GM12801 (cell line): Measurements from ENCODE around the gene ZFP91.

Source experiments
- CTCF ChIP-seq: IDR thresholded peaks from one replicate; pipeline ENCODE4 v1.5.1; 2011; ENCODE audit warnings: control low read depth; ENCODE audit not compliant: insufficient read length; ENCODE audit errors: extremely low read depth

ZFP91 gene

GRCh38 chr11:58592760-58593472 lies 14.1 kb downstream of the ZFP91 start:
- TF ChIP-seq CTCF, result no peak

GRCh38 chr11:58594826-58595225 lies 16.0 kb downstream of the ZFP91 start:
- no peak for TF ChIP-seq CTCF

GRCh38 chr11:58596621-58597020 lies 17.8 kb downstream of the ZFP91 start:
- no peak for TF ChIP-seq CTCF

GRCh38 chr11:58597486-58598144 lies 18.8 kb downstream of the ZFP91 start:
- no peak for TF ChIP-seq CTCF

- no peak for TF ChIP-seq CTCF
Observed at GRCh38 chr11:58600510-58600909, 21.6 kb downstream of the ZFP91 start.

GRCh38 chr11:58606930-58607714 lies 28.3 kb downstream of the ZFP91 start:
- TF ChIP-seq CTCF, result no peak

GRCh38 chr11:58608331-58608730 lies 29.5 kb downstream of the ZFP91 start:
- no peak for TF ChIP-seq CTCF
